ENCODE results near the gene KAZALD1. TPM values are rescaled to one million over a fixed set of nuclear protein-coding genes. Genes with fewer than 3 reads are reported as not detected.

Gene KAZALD1
- polyA plus RNA-seq, 1 donor from 2014 or later = 1.6 TPM

DNA sequence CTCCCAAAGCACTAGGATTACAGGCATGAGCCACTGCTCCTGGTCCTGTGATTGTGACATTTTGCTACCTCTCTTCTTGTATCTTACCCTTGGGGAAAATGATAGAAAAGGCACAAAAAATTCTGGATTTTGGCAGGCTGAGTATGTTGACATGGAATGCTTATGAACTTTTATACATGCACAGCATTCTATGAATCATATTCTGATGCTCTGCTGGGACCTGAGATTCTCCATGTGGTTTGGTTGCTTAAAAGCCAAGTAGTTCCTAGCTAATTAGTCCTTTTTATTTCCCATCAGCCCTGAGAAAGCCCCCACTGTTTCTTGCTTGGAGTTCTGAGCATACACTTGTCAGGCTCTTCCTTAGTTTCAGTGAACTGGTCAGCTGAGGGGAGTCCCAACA is 8.3 kb upstream of the KAZALD1 start:
- Histone ChIP-seq H3K4me2 (ENCODE audit: low read length) (no peak overlapping the region), H3K36me3 (ENCODE audit: insufficient read depth, low read length) (no peaks in the 10 kb centered on the region), H3K9ac (ENCODE audit: low read length) (no peak overlapping the region), H4K20me1 (ENCODE audit: insufficient read depth) (no peaks in the 10 kb centered on the region), H2AFZ (ENCODE audit: low read depth, low read length) (no peak overlapping the region), H3F3A (ENCODE audit: insufficient read depth, low read length, poor library complexity, severe bottlenecking) (no peaks in the 10 kb centered on the region), H3K9me2 (ENCODE audit: insufficient read depth, low read length) (no peaks in the 10 kb centered on the region), H3K9me3 (ENCODE audit: low read length) (no peaks in the 10 kb centered on the region), H3K27me3 (ENCODE audit: insufficient read depth, low read depth, low read length) (peaks cover 37% of the 10 kb centered on the region), H3K79me2 (replicated peaks; ENCODE audit: insufficient read depth, low read length) (no peaks in the 10 kb centered on the region), H3K27ac (ENCODE audit: low read length) (no peak overlapping the region), H3K4me3 (ENCODE audit: low read length) (no peak overlapping the region)
- no peak for TF ChIP-seq RAD21 (conservative IDR thresholded peaks at IDR 0.05)
- TF ChIP-seq POLR2AphosphoS5 (IDR thresholded peaks at IDR 0.05) = no peak
- no peak for TF ChIP-seq EP300 (conservative IDR thresholded peaks at IDR 0.05; ENCODE audit: poor library complexity, severe bottlenecking)
- TF ChIP-seq, protein P1, sequence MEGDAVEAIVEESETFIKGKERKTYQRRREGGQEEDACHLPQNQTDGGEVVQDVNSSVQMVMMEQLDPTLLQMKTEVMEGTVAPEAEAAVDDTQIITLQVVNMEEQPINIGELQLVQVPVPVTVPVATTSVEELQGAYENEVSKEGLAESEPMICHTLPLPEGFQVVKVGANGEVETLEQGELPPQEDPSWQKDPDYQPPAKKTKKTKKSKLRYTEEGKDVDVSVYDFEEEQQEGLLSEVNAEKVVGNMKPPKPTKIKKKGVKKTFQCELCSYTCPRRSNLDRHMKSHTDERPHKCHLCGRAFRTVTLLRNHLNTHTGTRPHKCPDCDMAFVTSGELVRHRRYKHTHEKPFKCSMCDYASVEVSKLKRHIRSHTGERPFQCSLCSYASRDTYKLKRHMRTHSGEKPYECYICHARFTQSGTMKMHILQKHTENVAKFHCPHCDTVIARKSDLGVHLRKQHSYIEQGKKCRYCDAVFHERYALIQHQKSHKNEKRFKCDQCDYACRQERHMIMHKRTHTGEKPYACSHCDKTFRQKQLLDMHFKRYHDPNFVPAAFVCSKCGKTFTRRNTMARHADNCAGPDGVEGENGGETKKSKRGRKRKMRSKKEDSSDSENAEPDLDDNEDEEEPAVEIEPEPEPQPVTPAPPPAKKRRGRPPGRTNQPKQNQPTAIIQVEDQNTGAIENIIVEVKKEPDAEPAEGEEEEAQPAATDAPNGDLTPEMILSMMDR (IDR thresholded peaks at IDR 0.05; ENCODE audit: poor library complexity, severe bottlenecking) = no peak
- no peak for TF ChIP-seq SMC3 (conservative IDR thresholded peaks at IDR 0.05; ENCODE audit: poor library complexity)
- no peak for TF ChIP-seq EZH2 (IDR thresholded peaks at IDR 0.05; ENCODE audit: borderline replicate concordance, insufficient read depth, low read length, poor library complexity, severe bottlenecking)
- no peak for TF ChIP-seq TAF1 (IDR thresholded peaks at IDR 0.05; ENCODE audit: low read depth)
- no peak for TF ChIP-seq MXI1 (conservative IDR thresholded peaks at IDR 0.05; ENCODE audit: poor library complexity, severe bottlenecking)
- TF ChIP-seq, protein P2, sequence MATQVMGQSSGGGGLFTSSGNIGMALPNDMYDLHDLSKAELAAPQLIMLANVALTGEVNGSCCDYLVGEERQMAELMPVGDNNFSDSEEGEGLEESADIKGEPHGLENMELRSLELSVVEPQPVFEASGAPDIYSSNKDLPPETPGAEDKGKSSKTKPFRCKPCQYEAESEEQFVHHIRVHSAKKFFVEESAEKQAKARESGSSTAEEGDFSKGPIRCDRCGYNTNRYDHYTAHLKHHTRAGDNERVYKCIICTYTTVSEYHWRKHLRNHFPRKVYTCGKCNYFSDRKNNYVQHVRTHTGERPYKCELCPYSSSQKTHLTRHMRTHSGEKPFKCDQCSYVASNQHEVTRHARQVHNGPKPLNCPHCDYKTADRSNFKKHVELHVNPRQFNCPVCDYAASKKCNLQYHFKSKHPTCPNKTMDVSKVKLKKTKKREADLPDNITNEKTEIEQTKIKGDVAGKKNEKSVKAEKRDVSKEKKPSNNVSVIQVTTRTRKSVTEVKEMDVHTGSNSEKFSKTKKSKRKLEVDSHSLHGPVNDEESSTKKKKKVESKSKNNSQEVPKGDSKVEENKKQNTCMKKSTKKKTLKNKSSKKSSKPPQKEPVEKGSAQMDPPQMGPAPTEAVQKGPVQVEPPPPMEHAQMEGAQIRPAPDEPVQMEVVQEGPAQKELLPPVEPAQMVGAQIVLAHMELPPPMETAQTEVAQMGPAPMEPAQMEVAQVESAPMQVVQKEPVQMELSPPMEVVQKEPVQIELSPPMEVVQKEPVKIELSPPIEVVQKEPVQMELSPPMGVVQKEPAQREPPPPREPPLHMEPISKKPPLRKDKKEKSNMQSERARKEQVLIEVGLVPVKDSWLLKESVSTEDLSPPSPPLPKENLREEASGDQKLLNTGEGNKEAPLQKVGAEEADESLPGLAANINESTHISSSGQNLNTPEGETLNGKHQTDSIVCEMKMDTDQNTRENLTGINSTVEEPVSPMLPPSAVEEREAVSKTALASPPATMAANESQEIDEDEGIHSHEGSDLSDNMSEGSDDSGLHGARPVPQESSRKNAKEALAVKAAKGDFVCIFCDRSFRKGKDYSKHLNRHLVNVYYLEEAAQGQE (IDR thresholded peaks at IDR 0.05; ENCODE audit: borderline replicate concordance) = no peak

DNA sequence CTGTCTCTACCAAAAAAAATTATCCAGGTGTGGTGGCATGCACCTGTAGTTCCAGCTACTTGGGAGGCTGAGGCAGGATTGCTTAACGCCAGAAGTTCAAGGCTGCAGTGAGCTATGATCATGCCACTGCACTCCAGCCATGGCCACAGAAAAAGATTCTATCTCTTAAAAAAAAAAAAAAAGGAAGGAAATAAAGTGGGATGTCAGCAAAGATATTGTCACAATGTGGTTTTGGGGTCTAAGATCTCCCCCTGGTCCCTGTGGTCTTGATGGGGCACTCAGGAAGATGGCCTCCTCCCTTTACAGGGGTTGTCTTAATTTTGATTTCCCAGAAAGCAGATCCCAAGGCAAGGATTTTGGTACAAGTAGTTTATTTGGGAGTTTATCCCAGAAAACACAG is 7.4 kb upstream of the KAZALD1 start:
- H3K9me3 ChIP-seq (ENCODE audit: low read length) = no peaks in the 10 kb centered on the region
- H3K4me2 ChIP-seq (ENCODE audit: low read length) = no peak overlapping the region
- H2AFZ ChIP-seq (ENCODE audit: low read depth, low read length) = no peak overlapping the region
- no peak overlapping the region for H3K4me3 ChIP-seq (ENCODE audit: low read length)
- H3F3A ChIP-seq (ENCODE audit: insufficient read depth, low read length, poor library complexity, severe bottlenecking) = no peaks in the 10 kb centered on the region
- H3K9me2 ChIP-seq (ENCODE audit: insufficient read depth, low read length) = no peaks in the 10 kb centered on the region
- H4K20me1 ChIP-seq (ENCODE audit: insufficient read depth) = no peaks in the 10 kb centered on the region
- H3K36me3 ChIP-seq (ENCODE audit: insufficient read depth, low read length) = no peaks in the 10 kb centered on the region
- peaks cover 29% of the 10 kb centered on the region for H3K27me3 ChIP-seq (ENCODE audit: insufficient read depth, low read depth, low read length)
- H3K9ac ChIP-seq (ENCODE audit: low read length) = no peak overlapping the region
- H3K27ac ChIP-seq (ENCODE audit: low read length) = no peak overlapping the region
- TF ChIP-seq, protein P2 (IDR thresholded peaks at IDR 0.05; ENCODE audit: borderline replicate concordance) = no peak
- TF ChIP-seq MXI1 (conservative IDR thresholded peaks at IDR 0.05; ENCODE audit: poor library complexity, severe bottlenecking) = no peak
- no peak for TF ChIP-seq TAF1 (IDR thresholded peaks at IDR 0.05; ENCODE audit: low read depth)
- TF ChIP-seq POLR2AphosphoS5 (IDR thresholded peaks at IDR 0.05) = no peak
- TF ChIP-seq SMC3 (conservative IDR thresholded peaks at IDR 0.05; ENCODE audit: poor library complexity) = no peak
- TF ChIP-seq, protein P1 (IDR thresholded peaks at IDR 0.05; ENCODE audit: poor library complexity, severe bottlenecking) = no peak
- TF ChIP-seq RAD21 (conservative IDR thresholded peaks at IDR 0.05) = no peak
- no peak for TF ChIP-seq EZH2 (IDR thresholded peaks at IDR 0.05; ENCODE audit: borderline replicate concordance, insufficient read depth, low read length, poor library complexity, severe bottlenecking)
- TF ChIP-seq EP300 (conservative IDR thresholded peaks at IDR 0.05; ENCODE audit: poor library complexity, severe bottlenecking) = no peak
- H3K79me2 ChIP-seq (replicated peaks; ENCODE audit: insufficient read depth, low read length) = no peaks in the 10 kb centered on the region
